IPS-NIHi11 (cell line): ENCODE data around the gene CERS3.

Experiments
- DNase-seq: peaks from one replicate; pipeline ENCODE4 v3.0.0; 2012; ENCODE audit warnings: mixed read lengths, low spot score

The CERS3 gene

GRCh38 chr15:100529556-100529955, 806 bp upstream of the CERS3 start:
- DNase-seq, result no peak

- no peak for DNase-seq
Measured at GRCh38 chr15:100526027-100526481, 2.7 kb downstream of the CERS3 start.

DNA sequence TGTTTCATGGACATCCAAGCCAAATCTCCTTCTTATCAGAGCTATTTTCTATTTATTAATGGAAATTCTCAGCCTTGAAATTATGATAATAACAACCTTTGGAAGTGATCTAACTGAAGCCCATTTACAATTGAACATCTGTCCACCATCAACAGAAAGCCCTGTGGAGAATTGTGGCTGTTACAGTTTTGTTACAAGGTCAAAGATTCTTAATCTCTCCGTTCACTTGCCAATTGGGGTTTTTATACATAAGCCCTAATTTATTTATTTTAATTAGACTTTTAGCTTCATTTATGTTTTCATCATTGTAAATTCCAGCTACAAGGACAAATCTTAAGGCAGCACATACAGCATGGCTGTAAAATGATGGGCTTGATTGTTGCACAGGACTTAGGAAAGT, 3.3 kb downstream of the CERS3 start:
- DNase-seq, result no peak

GRCh38 chr15:100524326-100524725, 4.4 kb downstream of the CERS3 start:
- DNase-seq, result no peak

DNA sequence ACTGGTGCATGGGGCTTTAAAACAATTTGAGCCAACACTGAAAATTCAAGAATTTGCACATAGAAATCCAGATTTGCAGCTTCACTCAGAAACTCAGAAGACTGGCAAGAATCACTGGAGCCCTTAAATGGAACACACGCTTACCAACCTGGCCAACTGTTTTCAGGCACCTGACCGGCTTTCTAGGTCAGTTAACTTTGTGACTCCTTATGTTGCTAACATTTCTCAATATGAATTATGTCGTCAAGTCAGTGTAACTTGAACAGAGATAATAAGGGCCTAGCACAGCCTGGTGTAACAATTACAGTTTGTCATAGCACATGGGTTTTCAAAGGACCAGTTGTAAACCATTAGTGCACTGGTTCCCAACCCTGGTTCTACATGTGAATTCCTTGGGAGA, 6.8 kb downstream of the CERS3 start:
- DNase-seq, result no peak

DNA sequence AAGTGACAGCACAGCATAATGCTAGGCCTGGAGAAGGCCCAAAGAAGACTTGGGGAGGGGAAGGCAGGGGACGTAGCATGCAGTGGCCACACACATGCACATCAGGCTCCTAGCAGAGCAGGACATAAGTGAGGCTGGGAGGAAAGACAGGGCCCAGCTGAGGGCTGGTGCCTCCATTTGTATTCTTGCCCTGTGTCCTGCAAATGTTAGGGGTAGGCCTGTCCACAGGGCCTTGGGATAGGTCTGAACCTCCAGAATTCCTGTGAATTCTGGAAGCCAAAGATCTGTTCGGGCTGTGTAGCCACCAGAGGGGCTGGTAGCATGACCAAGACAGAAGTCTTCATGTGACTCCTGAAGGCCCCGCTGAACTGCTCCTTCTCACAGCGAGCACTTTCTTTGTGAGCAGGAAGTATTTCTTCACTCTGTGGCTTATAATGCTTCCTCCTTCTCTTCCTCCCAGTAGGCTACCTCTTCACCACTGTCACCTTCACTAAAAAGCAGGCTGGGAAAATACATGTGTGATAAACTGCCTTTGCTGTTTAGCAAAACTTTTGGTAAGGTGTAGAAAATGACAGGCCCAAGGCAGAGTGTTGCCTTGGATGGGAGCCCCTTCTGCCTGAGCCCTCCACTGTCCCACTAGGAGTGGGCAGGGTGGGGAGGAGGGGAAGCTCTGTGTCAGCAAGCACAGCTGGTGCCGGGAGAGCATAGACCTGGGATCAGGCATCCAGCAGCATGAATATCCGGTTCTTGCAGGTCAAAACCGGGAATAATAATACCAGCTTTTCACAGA, 8.4 kb downstream of the CERS3 start:
- DNase-seq, result no peak

- no peak for DNase-seq
Measured at GRCh38 chr15:100517846-100518245, 10.9 kb downstream of the CERS3 start.

DNA sequence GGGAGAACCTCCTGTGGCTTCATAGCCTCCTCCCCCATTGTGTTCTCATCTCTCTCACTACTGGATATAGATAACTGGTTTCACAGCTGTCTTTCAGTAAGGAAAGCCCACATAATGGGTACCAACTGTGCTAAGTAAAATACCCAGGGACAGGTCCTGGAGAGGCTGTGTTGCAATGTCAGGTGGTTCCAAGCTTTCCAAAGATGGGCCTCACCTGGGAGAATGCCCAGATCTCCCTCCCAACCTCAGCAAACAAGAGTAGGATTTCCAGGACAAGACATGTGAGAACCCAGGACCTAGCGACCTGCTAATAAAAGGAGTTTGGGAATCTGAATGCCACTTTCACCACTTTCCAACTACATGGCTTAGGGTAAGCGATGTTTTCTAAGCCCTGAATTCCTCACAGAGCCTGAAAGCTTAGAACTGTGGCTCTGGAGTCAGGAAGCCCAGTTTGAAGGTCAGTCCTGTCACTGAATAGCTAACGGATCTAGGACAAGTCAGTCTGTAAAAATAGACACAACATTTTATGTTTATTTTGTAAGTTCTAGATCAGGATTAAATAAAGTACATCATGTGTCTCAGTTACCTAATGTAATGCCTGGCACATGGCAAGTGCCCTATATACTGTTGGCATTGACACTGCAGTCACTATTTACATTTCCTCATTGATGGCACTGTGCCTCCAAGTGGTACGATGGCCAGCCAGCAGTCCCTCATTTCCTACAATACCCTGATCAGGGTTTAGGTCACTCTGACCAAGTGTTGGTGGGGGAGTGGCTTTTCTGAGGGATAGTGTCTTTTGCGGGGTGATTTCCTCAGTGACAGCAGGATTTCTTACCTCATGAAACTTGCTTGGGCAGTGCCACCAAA, 11.9 kb downstream of the CERS3 start:
- no peak for DNase-seq

GRCh38 chr15:100515758-100516157, 13.0 kb downstream of the CERS3 start:
- no peak for DNase-seq

GRCh38 chr15:100508641-100509300, 20.0 kb downstream of the CERS3 start:
- DNase-seq, result no peak

DNA sequence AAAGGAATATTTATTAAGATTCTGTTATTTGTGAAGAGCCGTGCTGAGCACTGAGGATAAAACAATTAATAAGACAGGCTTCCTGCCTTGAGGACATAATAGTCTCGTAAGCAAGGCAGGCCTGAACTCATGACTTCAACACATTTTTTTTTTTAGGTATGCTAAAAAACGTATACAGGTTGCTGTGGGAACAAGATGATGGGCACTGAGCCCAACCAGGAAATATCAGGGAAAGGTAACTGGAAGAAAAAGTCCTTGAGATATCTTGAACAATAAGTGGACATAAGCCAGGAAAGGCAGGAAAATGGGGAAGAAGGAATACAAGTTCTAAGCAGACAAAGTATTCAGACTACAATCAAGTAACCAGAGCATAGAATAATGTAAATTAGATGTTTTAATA, 26.1 kb downstream of the CERS3 start:
- DNase-seq, result no peak

DNA sequence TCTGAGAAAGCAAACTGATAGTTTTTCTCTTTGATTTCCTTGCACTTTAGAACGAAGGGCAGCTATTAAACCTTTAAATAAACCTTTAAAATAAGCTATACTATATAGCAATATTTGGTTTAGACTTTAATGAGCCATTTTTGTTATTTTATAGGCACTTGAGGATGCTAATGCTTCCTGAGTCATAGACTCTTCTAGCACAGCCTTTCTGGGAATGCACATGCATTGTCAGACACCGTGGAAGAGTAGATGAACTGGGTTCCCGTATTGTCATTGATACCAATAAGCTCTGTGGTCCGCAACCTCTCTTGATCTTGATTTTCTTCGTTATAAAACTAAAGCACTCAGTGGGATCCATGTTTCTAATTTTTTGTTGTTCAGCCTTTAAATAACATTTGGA, 27.6 kb downstream of the CERS3 start:
- DNase-seq, result no peak

DNA sequence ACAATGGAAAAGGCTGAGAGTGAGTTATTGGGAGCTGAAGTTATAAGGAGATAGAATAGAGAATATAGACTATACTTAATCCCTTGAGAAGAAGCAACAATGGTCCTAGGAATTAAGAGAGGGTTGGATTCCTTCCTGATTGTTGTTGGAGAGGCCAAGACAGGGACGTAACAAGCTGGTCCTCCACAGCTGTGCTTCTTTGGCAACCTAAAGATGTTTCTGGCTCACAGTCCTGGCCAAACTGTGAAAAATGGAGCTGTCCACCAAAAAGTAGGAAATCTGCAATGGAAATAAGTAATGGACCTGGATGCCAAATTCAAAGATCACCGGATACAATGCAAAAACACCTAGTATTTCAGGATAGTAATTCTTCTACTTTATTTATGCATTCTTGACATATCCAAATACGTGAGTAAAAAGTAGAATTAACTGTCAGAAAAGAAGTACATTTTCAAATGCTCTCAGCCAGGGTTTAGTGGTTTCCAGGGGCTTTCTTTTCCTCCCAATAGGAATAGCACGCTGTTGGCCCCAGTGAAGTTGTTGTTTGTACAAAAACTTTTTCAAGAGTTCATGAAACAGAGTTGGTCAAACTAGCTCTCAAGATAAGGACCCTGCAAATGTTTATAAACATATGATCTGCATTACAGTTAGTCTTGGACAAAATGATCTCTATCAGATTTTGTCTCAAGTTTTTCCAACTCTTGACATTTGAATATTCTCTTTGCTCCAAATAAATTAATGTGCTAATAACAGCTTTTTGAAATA, 28.3 kb downstream of the CERS3 start:
- no peak for DNase-seq

DNA sequence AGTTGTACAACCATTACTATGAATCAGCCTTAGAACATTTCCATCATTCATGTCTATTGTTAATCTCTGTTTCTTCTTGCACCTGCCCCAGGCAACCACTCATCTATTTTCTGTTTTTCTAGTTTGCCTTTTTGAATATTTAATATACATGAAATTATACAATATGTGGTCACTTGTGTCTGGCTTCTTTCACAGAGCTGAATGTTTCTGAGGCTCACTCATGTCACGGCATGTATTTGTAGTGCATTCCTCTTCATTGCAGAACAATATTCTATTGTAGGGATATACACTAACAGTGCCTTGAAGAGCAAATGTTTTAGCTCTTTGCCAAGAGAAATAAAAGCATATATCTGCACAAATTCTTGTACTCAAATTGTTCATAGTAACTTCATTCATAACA, 32.9 kb downstream of the CERS3 start:
- no peak for DNase-seq

DNA sequence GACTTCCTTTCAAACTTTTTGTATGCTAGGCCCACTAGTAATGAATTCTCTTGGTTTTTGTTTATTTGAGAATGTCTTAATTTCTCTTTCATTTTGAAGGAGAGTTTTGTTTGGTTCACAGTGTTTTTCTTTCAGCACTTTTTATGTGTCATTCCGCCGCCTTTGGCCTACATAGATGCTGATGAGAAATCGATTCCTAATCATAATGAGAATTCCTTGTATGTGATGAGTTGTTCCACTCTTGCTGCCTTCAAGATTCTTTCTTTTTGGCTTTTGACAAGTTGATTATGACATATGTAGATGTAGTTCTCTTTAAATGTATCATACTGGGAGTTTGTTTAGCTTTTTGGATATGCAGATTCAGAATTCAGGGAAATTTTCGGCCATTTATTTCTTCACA, 35.5 kb downstream of the CERS3 start:
- DNase-seq, result no peak

- no peak for DNase-seq
Measured at GRCh38 chr15:100484443-100484842, 44.3 kb downstream of the CERS3 start.

GRCh38 chr15:100483370-100483769, 45.4 kb downstream of the CERS3 start:
- DNase-seq, result no peak

GRCh38 chr15:100476805-100477204, 51.9 kb downstream of the CERS3 start:
- no peak for DNase-seq

- no peak for DNase-seq
Measured at GRCh38 chr15:100472736-100473135, 56.0 kb downstream of the CERS3 start.

DNA sequence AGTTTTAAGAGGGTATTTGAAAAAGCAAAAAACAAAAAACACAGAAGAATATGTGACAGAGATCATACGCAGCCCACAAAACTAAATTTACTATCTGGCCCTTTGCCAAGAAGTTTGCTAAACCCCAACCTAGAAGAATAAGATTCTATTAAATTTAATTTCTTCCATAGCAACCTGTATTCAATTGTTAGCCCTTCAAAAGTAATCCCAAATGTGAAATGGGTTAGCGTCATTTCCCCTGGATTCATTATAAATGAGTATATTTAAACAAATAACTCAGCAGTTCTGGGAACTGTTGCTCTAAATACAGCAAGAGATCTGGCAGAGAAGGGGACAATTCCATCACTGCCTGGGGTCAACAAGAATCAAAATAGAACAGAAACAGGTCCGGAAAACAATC, 56.8 kb downstream of the CERS3 start:
- no peak for DNase-seq

DNA sequence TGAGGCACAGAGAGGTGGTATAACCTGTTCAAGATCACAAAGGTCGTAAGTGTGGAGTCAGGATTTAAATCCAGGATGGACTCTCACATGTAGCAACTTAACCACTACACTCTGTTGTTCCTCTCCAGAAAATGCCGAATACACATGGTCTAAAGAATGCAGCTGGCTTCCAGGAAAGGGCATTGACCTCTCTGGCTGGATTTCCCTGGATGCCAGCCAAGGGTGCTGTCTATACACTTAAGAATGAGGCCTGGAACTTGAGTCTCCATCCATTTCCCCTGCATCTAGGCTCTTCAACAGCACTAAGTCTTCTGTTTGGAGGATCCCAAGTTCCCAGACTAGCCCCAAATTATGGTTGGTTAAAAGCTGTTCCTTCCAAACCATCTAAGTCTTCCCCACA, 60.5 kb downstream of the CERS3 start:
- no peak for DNase-seq

- no peak for DNase-seq
Measured at GRCh38 chr15:100466073-100466472, 62.7 kb downstream of the CERS3 start.
